ENCODE measurements around the gene PTPRT. TPM values are rescaled to one million over a fixed set of nuclear protein-coding genes. Genes with fewer than 3 reads are reported as not detected.
"Not testable (repeated sequence)": the region's sequence is repeated elsewhere in the genome, so short reads cannot be mapped to it uniquely, and the experiment has no call there.

PTPRT gene
- total RNA-seq, 6 donors from 2014 or later = 0.20 to 7.1 (median 3.8) TPM

DNA sequence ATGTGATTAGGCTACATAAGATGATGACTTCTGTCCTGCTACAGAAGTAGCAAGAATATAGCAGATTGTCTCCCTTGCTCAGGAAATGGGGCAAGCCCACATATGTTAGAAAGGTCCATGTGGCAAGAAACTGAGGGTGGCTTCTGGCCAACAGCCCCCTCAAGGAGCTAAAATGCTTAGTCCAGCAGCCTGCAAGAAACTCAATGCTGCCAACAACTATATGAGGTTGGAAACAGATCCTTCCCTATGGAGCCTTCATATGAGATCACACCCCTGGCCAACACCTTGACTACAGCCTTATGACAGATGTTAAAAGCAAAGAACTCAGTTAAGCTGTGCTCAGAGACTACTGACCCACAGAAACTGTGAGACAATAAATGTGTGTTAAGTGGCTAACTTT is 22.1 kb downstream of the PTPRT start:
- no peaks in the 10 kb centered on the region for H3K27me3 ChIP-seq
- ATAC-seq (ENCODE audit: low FRiP score in 2 of 2) (no peak), DNase-seq (no peak)
- H3K4me3 ChIP-seq = no peak overlapping the region
- H3K36me3 ChIP-seq = no peaks in the 10 kb centered on the region
- no peak for TF ChIP-seq POLR2AphosphoS5 (IDR thresholded peaks at IDR 0.05)
- TF ChIP-seq, protein P1, sequence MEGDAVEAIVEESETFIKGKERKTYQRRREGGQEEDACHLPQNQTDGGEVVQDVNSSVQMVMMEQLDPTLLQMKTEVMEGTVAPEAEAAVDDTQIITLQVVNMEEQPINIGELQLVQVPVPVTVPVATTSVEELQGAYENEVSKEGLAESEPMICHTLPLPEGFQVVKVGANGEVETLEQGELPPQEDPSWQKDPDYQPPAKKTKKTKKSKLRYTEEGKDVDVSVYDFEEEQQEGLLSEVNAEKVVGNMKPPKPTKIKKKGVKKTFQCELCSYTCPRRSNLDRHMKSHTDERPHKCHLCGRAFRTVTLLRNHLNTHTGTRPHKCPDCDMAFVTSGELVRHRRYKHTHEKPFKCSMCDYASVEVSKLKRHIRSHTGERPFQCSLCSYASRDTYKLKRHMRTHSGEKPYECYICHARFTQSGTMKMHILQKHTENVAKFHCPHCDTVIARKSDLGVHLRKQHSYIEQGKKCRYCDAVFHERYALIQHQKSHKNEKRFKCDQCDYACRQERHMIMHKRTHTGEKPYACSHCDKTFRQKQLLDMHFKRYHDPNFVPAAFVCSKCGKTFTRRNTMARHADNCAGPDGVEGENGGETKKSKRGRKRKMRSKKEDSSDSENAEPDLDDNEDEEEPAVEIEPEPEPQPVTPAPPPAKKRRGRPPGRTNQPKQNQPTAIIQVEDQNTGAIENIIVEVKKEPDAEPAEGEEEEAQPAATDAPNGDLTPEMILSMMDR (IDR thresholded peaks at IDR 0.05) = no peak
- TF ChIP-seq POLR2A (IDR thresholded peaks at IDR 0.05) = no peak
- TF ChIP-seq EP300 (IDR thresholded peaks at IDR 0.05) = no peak
- H3K27ac ChIP-seq = no peak overlapping the region
- H3K4me1 ChIP-seq = no peaks in the 10 kb centered on the region
- H3K9me3 ChIP-seq = no peaks in the 10 kb centered on the region

DNA sequence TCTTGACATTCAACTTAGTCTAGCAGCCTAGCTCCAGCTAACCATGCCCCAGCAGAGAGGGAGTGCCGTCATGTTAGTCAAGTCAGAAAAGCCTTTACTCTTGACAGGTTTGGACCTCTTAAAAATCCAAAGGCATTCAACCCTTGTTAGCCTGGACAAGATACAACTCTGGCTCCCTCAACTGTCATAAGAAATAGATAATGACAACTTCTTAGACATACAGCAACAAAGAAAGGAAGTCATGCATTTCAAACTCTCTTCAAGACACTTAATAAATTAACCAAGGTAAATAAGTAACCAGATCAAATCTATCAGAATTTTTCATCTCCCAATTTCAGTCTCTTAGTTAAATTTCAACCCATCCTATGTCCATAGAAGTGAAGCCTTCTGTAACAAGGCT is 22.7 kb downstream of the PTPRT start:
- H3K27ac ChIP-seq = no peak overlapping the region
- H3K27me3 ChIP-seq = no peaks in the 10 kb centered on the region
- H3K4me1 ChIP-seq = no peaks in the 10 kb centered on the region
- DNase-seq = no peak
- no peaks in the 10 kb centered on the region for H3K9me3 ChIP-seq
- ATAC-seq (ENCODE audit: low FRiP score in 2 of 2) = no peak
- no peak for TF ChIP-seq POLR2A (IDR thresholded peaks at IDR 0.05)
- no peak for TF ChIP-seq POLR2AphosphoS5 (IDR thresholded peaks at IDR 0.05)
- TF ChIP-seq, protein P1 (IDR thresholded peaks at IDR 0.05) = no peak
- no peak for TF ChIP-seq EP300 (IDR thresholded peaks at IDR 0.05)
- WGBS, 2 donors = 88% methylated on average over 1 of the region's 1 CpG; no CpG with 5 or more reads in 1 of the 2 donors
- H3K36me3 ChIP-seq = no peaks in the 10 kb centered on the region
- no peak overlapping the region for H3K4me3 ChIP-seq

DNA sequence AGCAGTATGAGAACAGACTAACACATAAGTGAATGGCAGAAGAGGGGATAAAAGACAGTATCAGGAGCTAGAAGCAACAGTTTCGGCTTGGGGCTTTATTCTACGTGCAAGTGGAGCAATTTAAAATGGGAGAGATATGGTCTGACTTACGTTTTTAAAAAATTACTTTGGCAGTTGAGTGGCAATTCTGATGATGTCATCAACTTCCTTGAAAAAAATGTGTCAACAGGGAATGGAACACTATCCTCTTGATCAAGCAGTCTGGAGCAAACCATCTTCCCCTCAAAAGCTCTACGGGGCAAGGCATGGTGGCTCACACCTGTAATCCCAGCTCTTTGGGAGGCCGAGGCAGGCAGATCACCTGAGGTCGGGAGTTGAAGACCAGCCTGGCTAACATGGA is 24.1 kb downstream of the PTPRT start:
- ATAC-seq (ENCODE audit: low FRiP score in 2 of 2) (no peak), DNase-seq (no peak)
- no peak overlapping the region for H3K4me3 ChIP-seq
- H3K4me1 ChIP-seq = no peaks in the 10 kb centered on the region
- no peaks in the 10 kb centered on the region for H3K36me3 ChIP-seq
- no peak overlapping the region for H3K27ac ChIP-seq
- no peaks in the 10 kb centered on the region for H3K27me3 ChIP-seq
- no peaks in the 10 kb centered on the region for H3K9me3 ChIP-seq
- TF ChIP-seq EP300 (IDR thresholded peaks at IDR 0.05) (no peak), POLR2AphosphoS5 (IDR thresholded peaks at IDR 0.05) (no peak), POLR2A (IDR thresholded peaks at IDR 0.05) (no peak)
- TF ChIP-seq, protein P1 (IDR thresholded peaks at IDR 0.05) = no peak
- 86% methylated on average over 6 of the region's 6 CpGs for WGBS, 2 donors

DNA sequence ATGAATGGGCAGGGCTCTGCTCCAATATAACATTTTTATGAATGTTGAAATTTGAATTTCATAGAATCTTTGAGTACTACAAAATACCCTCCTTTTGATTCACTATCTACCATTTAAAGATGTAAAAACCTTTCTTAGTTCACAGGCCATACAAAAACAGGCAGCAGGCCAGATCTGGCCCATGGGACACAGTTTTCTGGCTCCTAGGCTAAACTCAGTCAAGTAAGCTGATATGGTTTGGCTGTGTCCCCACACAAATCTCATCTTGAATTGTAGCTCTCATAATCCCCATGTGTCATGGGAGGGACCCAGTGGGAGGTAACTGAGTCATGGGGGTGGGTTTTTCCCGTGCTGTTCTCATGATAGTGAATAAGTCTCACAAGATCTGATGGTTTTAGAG is 25.0 kb downstream of the PTPRT start:
- not testable (repeated sequence) for H3K9me3 ChIP-seq, H3K4me1 ChIP-seq, DNase-seq, H3K4me3 ChIP-seq, H3K36me3 ChIP-seq, H3K27ac ChIP-seq, H3K27me3 ChIP-seq
- peak in 1 of 2 donors; percentile 26 for ATAC-seq (ENCODE audit: low FRiP score in 2 of 2)
- 57 to 83% methylated on average over 1 of the region's 1 CpG for WGBS, 2 donors

DNA sequence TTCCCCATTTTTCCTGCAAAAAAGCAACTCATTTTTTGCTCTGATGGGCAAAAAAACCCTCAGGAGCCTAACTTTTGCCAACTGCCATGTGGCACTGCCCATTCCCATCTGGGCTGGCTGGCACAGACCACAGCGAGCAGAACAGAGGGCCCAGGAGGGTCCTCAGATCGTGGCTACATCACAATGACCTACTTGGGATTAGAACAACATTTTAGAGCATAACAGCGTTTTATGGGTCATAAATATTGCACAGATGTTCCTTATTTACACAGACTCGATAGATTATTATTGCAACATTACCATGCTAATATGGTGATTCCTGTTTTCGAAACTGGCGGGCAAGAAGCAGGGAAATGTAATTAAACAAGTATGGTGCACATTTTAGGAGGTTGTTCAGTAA is 28.0 kb downstream of the PTPRT start:
- WGBS, 2 donors = 68 to 69% methylated on average over 6 of the region's 6 CpGs
- Histone ChIP-seq H3K9me3 (no peaks in the 10 kb centered on the region), H3K4me3 (no peak overlapping the region), H3K4me1 (no peaks in the 10 kb centered on the region), H3K27me3 (no peaks in the 10 kb centered on the region), H3K27ac (no peak overlapping the region), H3K36me3 (no peaks in the 10 kb centered on the region)
- DNase-seq (no peak), ATAC-seq (ENCODE audit: low FRiP score in 2 of 2) (no peak)
- TF ChIP-seq, protein P1 (IDR thresholded peaks at IDR 0.05) = no peak
- TF ChIP-seq EP300 (IDR thresholded peaks at IDR 0.05) (no peak), POLR2A (IDR thresholded peaks at IDR 0.05) (no peak), POLR2AphosphoS5 (IDR thresholded peaks at IDR 0.05) (no peak)
